NCI-H1092 treated with DMSO at 0.1 percent for 48 hours (cell line): ENCODE measurements around the gene PIGX.

Source experiments
- DNase-seq: peaks from one replicate; lab custom pipeline; 2025; lab: John Stamatoyannopoulos, UW

The PIGX gene

GRCh38 chr3:196757876-196758739, 45.9 kb downstream of the PIGX start:
- no peak for DNase-seq

GRCh38 chr3:196763179-196763578, 51.0 kb downstream of the PIGX start:
- no peak for DNase-seq

GRCh38 chr3:196765454-196765853, 53.3 kb downstream of the PIGX start:
- DNase-seq, result no peak

- no peak for DNase-seq
These were observed 58.9 kb downstream of the PIGX start for GRCh38 chr3:196771067-196771466.

- DNase-seq, result no peak
These were observed 59.9 kb downstream of the PIGX start for GRCh38 chr3:196772102-196772501.

GRCh38 chr3:196772897-196773296, 60.7 kb downstream of the PIGX start:
- DNase-seq, result no peak

- DNase-seq, result no peak
These were observed 62.1 kb downstream of the PIGX start for GRCh38 chr3:196774191-196774820.

- DNase-seq, result no peak
These were observed 62.8 kb downstream of the PIGX start for GRCh38 chr3:196774848-196775422.

- no peak for DNase-seq
These were observed 63.8 kb downstream of the PIGX start for GRCh38 chr3:196775938-196776337.

- no peak for DNase-seq
These were observed 65.7 kb downstream of the PIGX start for GRCh38 chr3:196777836-196778235.

GRCh38 chr3:196778755-196779154, 66.6 kb downstream of the PIGX start:
- DNase-seq, result no peak

GRCh38 chr3:196782511-196782910, 70.3 kb downstream of the PIGX start:
- DNase-seq, result no peak
